ENCODE data around the gene CXXC4. TPM values are rescaled to one million over a fixed set of nuclear protein-coding genes. Genes with fewer than 3 reads are reported as not detected.

The CXXC4 gene
- total RNA-seq = 68.0 TPM

DNA sequence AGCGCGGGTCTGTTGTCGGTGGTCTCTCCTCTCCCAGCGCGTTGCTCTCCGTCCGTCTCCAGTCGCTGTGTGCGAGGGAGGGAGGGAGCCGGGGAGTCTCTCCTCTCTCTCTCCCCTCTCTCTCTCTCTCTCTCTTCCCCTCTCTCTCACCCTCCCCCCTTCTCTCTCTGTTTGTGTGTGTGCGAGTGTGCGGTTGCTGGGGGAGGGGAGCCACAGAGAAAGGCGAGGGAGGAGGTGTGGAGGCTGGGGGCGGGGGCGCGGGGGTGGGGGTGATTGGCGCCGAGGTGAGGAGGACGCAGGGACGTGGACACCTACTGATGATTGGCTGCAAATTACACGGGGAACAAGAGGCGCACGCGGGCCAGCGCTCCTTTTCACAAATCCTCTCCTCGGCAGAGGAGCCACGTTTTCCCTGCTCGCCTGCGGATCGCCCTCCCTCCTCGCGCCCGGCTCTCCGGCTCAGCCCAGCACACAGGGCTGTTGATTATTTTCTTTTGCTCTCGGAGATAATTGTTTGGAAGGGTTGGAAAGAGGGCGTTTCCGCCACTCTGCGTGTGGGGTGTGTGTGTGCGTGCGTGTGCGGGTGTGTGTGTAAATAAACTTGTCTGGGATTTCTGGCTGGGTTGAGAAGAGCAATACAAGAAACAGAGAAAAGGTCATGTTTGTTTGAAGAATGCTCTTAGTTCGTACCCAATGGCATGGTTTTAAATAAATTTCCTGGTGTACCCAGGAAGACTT lies at the start of gene CXXC4:
CXXC4 (minus strand) TSS at position 73 of the 738 bp plus-strand sequence. CDS start 3,092 bp downstream, outside the sequence.

Data from diencephalon (tissue), 1 donor.